PC-9 (cell line): ENCODE measurements around the gene RPAP2.

Source experiments
- CTCF ChIP-seq: fragments of 200-600 bp; sonication (generic); conservative IDR thresholded peaks from 2 replicates; pipeline ENCODE4 v1.6.1; 2017; ENCODE audit warnings: mixed run types, antibody characterized with exemption, mild to moderate bottlenecking, moderate library complexity
- EZH2 ChIP-seq: fragments of 200-600 bp; sonication (generic); IDR thresholded peaks from 2 replicates; pipeline ENCODE4 v1.8.0; 2017; ENCODE audit warnings: antibody characterized with exemption, low read depth

- no peak for TF ChIP-seq CTCF
- no peak for TF ChIP-seq EZH2
These were observed 17.1 kb downstream of the RPAP2 start for GRCh38 chr1:92315766-92316599.
